Heart left ventricle (tissue), 16 donors: ENCODE data around the gene F3. TPM values are rescaled to one million over a fixed set of nuclear protein-coding genes. Genes with fewer than 3 reads are reported as not detected.
A peak's percentile ranks its signal among the peaks of the same experiment; 100 is the strongest.

ENCODE experiments used
- ATAC-seq, 4 donors: fragments of 200-7000 bp; cut with Tn5 transposase; one replicate each; pipeline ENCODE4 v1.9.1; 2020 to 2022; ENCODE audit warnings: moderate library complexity in 4 of 4, mild to moderate bottlenecking in 3 of 4, moderate number of reproducible peaks in 1 of 4
- DNase-seq, 5 donors: peaks; one replicate each; pipeline ENCODE4 v3.0.0-alpha.2; 2020
- H3K27ac ChIP-seq, 12 donors: fragments of 200-600 bp; sonication (generic) in 4 of 12; one replicate each; pipeline versions ENCODE4 v1.5.0 to v1.8.0; 2016 to 2022; ENCODE audit warnings: mild to moderate bottlenecking in 2 of 12
- H3K27me3 ChIP-seq, 9 donors: fragments of 200-600 bp; sonication (generic) in 2 of 9; one replicate each; pipeline versions ENCODE4 v1.5.1 to v1.8.0; 2016 to 2022; ENCODE audit warnings: mild to moderate bottlenecking in 3 of 9
- H3K36me3 ChIP-seq, 9 donors: fragments of 200-600 bp; sonication (generic) in 2 of 9; one replicate each; pipeline versions ENCODE4 v1.5.0 to v1.8.0; 2018 to 2022; ENCODE audit warnings: mild to moderate bottlenecking in 2 of 9
- H3K4me1 ChIP-seq, 12 donors: fragments of 200-600 bp; sonication (generic) in 4 of 12; one replicate each; pipeline versions ENCODE4 v1.5.0 to v1.8.0; 2016 to 2022; ENCODE audit warnings: mild to moderate bottlenecking in 3 of 12
- H3K4me3 ChIP-seq, 12 donors: fragments of 200-600 bp; sonication (generic) in 4 of 12; one replicate each; pipeline versions ENCODE4 v1.5.0 to v1.8.0; 2017 to 2022; ENCODE audit warnings: mild to moderate bottlenecking in 9 of 12, moderate library complexity in 4 of 12
- H3K9me3 ChIP-seq, 12 donors: fragments of 200-600 bp; sonication (generic) in 4 of 12; one replicate each; pipeline versions ENCODE4 v1.5.0 to v1.8.0; 2016 to 2022; ENCODE audit warnings: mild to moderate bottlenecking in 1 of 12
- CTCF ChIP-seq, 12 donors: fragments of 200-600 bp; sonication (generic) in 4 of 12; IDR thresholded peaks; one replicate each; pipeline versions ENCODE4 v1.5.0 to v1.8.0; 2018 to 2022; ENCODE audit warnings: antibody characterized with exemption in 12 of 12, mild to moderate bottlenecking in 5 of 12
- POLR2A ChIP-seq, 2 donors: fragments of 450-650 bp; IDR thresholded peaks; one replicate each; pipeline ENCODE4 v1.6.1; 2017; ENCODE audit warnings: antibody characterized with exemption in 2 of 2, mild to moderate bottlenecking in 2 of 2, moderate library complexity in 2 of 2
- WGBS, 4 donors: extraction: QIAGEN DNeasy Blood & Tissue Kit in 2 of 4; methylation state at CpG; one replicate each; pipeline versions ENCODE4 v1.1.5 to v1.1.7; 2013 to 2018; 5-methylcytosine and 5-hydroxymethylcytosine counted together
- intact Hi-C, 10 donors: fragments of 100-400 bp; cut with DNase I; formaldehyde crosslinking; loops; one replicate each; pipeline versions ENCODE4 v1.11.1 to v1.14.2; 2022
- polyA plus RNA-seq, 2 donors: library from polyadenylated mRNA; stranded (reverse); fragments of 200-250 nt; gene quantifications; one replicate each; pipeline ENCODE4 v1.2.3, GENCODE V29; 2013
- total RNA-seq, 9 donors: library from RNA; depleted of rRNA in 2 of 9; stranded (reverse); fragments of >200 nt in 2 of 9; fragmentation: NEBNext Ultra II Directional in 3 of 9; extraction: Animal tissue kit (Norgen Biotek cat#: 25700) in 3 of 9; gene quantifications; one replicate each; pipeline versions ENCODE4 v1.1.0 to v1.2.4, GENCODE V29; 2016 to 2023
- donor health status: ischemic (EF 13 %, LVEDD 7.1; RV severe dilation, severe dysfunction).
- donor health status: healthy with polysubstance abuse.
- donor health status: DM: no; HTN: yes; CAD: no.
- donor health status: DM: no; HTN: no; CAD: no.
- donor health status: ischemic (EF 25% LVEDD 6.9; RV normal size, moderate dysfunction).
- donor health status: ischemic (EF 25% LVEDD 5.7; RV mildly dilated, moderate dysfunction).
- donor health status: healthy.
- donor health status: DM: yes; HTN: yes; CAD: no.
- donor health status: ischemic (EF 35%, LVEDD 5.7; RV mildly dilated, moderate dysfunction).
- donor health status: nonischemic (EF 11% LVEDD 7.7; RV severe dilation, severe dysfunction).
- donor health status: DM: yes; HTN: yes; CAD: no.
- donor health status: PGD.
- donor health status: ischemic (EF 29% LVEDD 5.4; RV normal size, mild dysfunction).
- donor health status: nonischemic (EF 23%, LVEDD 6.1; RV moderate dilation, normal function).

Gene F3
- total and polyA plus RNA-seq, 11 donors, result 25.4 to 88.8 (median 49.7) TPM

GRCh38 chr1:94481473-94481933 lies 60.1 kb downstream of the F3 start:
- no peaks in the 10 kb centered on the region for H3K27me3 ChIP-seq
- 10 to 16% (median 13%) methylated on average over 4 of the region's 4 CpGs for WGBS, 4 donors

GRCh38 chr1:94479682-94480081 lies 61.9 kb downstream of the F3 start:
- WGBS, 4 donors, result 74 to 87% (median 85%) methylated on average over 3 of the region's 3 CpGs

More at GRCh38 chr1:94481473-94481933, 60.1 kb downstream of the F3 start:
- Histone ChIP-seq H3K36me3 (peaks cover 0 to 70% (median 26%) of the 10 kb centered on the region in 9 donors), H3K4me1 (peaks cover 0 to 4% (median 0%) of the 10 kb centered on the region in 12 donors), H3K27ac (peak overlapping the region in 1 of 12 donors; percentile 39), H3K4me3 (no peak overlapping the region), H3K9me3 (no peaks in the 10 kb centered on the region)
- TF ChIP-seq POLR2A (IDR thresholded peaks at IDR 0.05), result no peak
- TF ChIP-seq CTCF (IDR thresholded peaks at IDR 0.05), result peak; percentile 72 to 88 (median 81)
- ATAC-seq (peak; percentile 82 to 92 (median 92)), DNase-seq (peak in 4 of 5 donors; percentile 23 to 32 (median 26))
- intact Hi-C loops, result loop anchor here in 9 of 10 donors (1.0 to 10.0 kb wide), 6 partner anchors 321 to 326 kb away; no protein-coding TSS in a partner anchor

More at GRCh38 chr1:94479682-94480081, 61.9 kb downstream of the F3 start:
- Histone ChIP-seq H3K36me3 (peaks cover 0 to 74% (median 32%) of the 10 kb centered on the region in 9 donors), H3K27ac (no peak overlapping the region), H3K27me3 (no peaks in the 10 kb centered on the region), H3K4me3 (no peak overlapping the region), H3K9me3 (no peaks in the 10 kb centered on the region), H3K4me1 (peaks cover 0 to 4% (median 0%) of the 10 kb centered on the region in 12 donors)
- ATAC-seq (no peak), DNase-seq (no peak)
- intact Hi-C loops, result loop anchor here in 8 of 10 donors (2.0 to 10.0 kb wide), 5 partner anchors 323 to 328 kb away; no protein-coding TSS in a partner anchor
- TF ChIP-seq CTCF (IDR thresholded peaks at IDR 0.05) (no peak), POLR2A (IDR thresholded peaks at IDR 0.05) (no peak)

Other genes with a start within 250 kb of the F3 start
- 10 to 100 TPM; 29.3 to 94.2 (median 62.1) TPM for gene ABCD3, start 123.4 kb downstream of the F3 start, total RNA-seq
- 10 to 100 TPM; 16.2 to 65.0 TPM for gene ABCD3, start 123.4 kb downstream of the F3 start, polyA plus RNA-seq